ENCODE results near the gene GRIA4. TPM values are rescaled to one million over a fixed set of nuclear protein-coding genes. Genes with fewer than 3 reads are reported as not detected.
A peak's percentile ranks its signal among the peaks of the same experiment; 100 is the strongest.

Gene GRIA4
- total RNA-seq, 1 experiment from 2014 or later, result not detected

DNA sequence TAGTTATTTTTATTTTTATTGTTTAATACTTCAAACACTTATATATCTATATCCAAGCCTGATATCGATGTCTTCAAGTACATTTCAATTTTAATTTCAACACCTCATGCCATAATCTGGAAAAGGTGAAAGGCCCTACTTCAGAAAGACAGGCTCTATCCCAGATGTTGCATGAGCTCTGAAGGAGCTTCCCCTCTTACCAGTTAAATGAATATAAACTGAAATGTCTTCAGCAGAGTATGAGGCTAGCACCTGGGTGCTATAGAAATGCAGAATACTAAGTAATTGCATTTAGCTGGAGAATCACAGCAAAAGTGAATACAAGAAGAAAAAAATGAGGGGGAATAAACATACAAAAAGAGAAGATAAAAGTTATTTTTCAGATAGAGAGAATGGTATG lies 11.5 kb upstream of the GRIA4 start:
- Histone ChIP-seq H3K27me3 (replicated peaks; ENCODE audit: insufficient read depth, low read depth, low read length, poor library complexity) (peaks cover 12% of the 10 kb centered on the region), H3K36me3 (ENCODE audit: insufficient read depth, low read length, poor library complexity, severe bottlenecking) (no peaks in the 10 kb centered on the region), H3K27ac (ENCODE audit: low read depth, low read length, poor library complexity, severe bottlenecking) (no peak overlapping the region), H3K9me3 (ENCODE audit: low read depth, low read length, poor library complexity, severe bottlenecking) (no peaks in the 10 kb centered on the region), H3K4me1 (ENCODE audit: insufficient read depth, low read length, poor library complexity, severe bottlenecking) (no peaks in the 10 kb centered on the region), H3K4me3 (ENCODE audit: low read depth, low read length, poor library complexity, severe bottlenecking) (no peak overlapping the region)
- ChIA-PET POLR2A (ENCODE audit: low non-redundant PET) (no interaction called here), CTCF (no interaction called here)
- intact Hi-C loops (cut with micrococcal nuclease; ENCODE audit: unreplicated experiment), result no loop called here
- TF ChIP-seq, protein P1, sequence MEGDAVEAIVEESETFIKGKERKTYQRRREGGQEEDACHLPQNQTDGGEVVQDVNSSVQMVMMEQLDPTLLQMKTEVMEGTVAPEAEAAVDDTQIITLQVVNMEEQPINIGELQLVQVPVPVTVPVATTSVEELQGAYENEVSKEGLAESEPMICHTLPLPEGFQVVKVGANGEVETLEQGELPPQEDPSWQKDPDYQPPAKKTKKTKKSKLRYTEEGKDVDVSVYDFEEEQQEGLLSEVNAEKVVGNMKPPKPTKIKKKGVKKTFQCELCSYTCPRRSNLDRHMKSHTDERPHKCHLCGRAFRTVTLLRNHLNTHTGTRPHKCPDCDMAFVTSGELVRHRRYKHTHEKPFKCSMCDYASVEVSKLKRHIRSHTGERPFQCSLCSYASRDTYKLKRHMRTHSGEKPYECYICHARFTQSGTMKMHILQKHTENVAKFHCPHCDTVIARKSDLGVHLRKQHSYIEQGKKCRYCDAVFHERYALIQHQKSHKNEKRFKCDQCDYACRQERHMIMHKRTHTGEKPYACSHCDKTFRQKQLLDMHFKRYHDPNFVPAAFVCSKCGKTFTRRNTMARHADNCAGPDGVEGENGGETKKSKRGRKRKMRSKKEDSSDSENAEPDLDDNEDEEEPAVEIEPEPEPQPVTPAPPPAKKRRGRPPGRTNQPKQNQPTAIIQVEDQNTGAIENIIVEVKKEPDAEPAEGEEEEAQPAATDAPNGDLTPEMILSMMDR (conservative IDR thresholded peaks at IDR 0.05; ENCODE audit: low read depth, low read length), result no peak
- TF ChIP-seq EZH2 (IDR thresholded peaks at IDR 0.05; ENCODE audit: borderline replicate concordance, low read depth, low read length, poor library complexity, severe bottlenecking), result no peak
- no TSS peak for BruUV-seq (replicated peaks)
- no peak for DNase-seq (ENCODE audit: low spot score)

DNA sequence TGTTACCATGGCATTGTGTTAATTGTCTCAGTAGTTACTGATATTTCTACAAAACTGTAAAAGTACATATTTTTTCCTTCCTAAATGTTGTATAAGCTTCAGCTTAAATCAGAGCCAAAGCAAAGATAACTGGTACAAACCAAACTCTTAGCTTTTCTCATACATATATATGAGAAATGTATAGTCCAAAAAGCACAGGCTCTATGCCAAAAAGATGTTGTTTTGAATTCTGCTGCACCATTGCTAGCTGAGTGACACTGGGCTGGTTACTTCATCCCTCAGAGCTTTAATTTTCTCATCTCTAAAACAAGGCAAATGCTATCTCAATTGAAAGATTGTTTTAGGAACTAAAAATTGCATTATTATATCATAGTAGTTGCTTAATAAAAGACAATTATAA lies 6.7 kb upstream of the GRIA4 start:
- H3K4me1 ChIP-seq (ENCODE audit: insufficient read depth, low read length, poor library complexity, severe bottlenecking), result no peaks in the 10 kb centered on the region
- CTCF ChIA-PET, result no interaction called here
- no peak for TF ChIP-seq EZH2 (IDR thresholded peaks at IDR 0.05; ENCODE audit: borderline replicate concordance, low read depth, low read length, poor library complexity, severe bottlenecking)
- TF ChIP-seq, protein P1 (conservative IDR thresholded peaks at IDR 0.05; ENCODE audit: low read depth, low read length), result no peak
- intact Hi-C loops (cut with micrococcal nuclease; ENCODE audit: unreplicated experiment), result no loop called here
- H3K27me3 ChIP-seq (replicated peaks; ENCODE audit: insufficient read depth, low read depth, low read length, poor library complexity), result peaks cover 30% of the 10 kb centered on the region
- no peaks in the 10 kb centered on the region for H3K9me3 ChIP-seq (ENCODE audit: low read depth, low read length, poor library complexity, severe bottlenecking)
- no peak overlapping the region for H3K4me3 ChIP-seq (ENCODE audit: low read depth, low read length, poor library complexity, severe bottlenecking)
- no peaks in the 10 kb centered on the region for H3K36me3 ChIP-seq (ENCODE audit: insufficient read depth, low read length, poor library complexity, severe bottlenecking)
- no peak overlapping the region for H3K27ac ChIP-seq (ENCODE audit: low read depth, low read length, poor library complexity, severe bottlenecking)
- POLR2A ChIA-PET (ENCODE audit: low non-redundant PET), result no interaction called here
- no TSS peak for BruUV-seq (replicated peaks)
- no peak for DNase-seq (ENCODE audit: low spot score)

DNA sequence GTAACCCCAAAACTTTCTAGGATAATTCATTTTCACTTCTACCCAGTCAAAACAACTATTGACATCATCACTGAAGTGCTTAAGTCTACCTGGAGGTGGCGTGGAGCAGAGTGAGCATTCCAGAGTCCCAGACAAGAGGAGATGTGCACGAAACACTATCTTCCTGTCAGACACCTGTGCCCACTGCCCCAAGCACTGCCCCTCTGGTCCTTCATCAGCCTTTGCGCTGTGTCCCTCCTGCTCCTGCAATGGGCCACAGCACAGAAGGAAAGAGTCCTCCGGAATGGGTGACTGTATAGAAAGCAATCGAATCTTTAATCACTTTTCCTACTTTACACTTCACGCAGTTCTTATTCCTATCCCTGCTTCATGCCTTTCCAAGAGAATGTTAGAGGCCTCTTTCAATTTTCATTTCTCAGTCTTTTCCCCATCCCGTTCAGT lies 512 bp upstream of the GRIA4 start:
- ChIA-PET CTCF (no interaction called here), POLR2A (ENCODE audit: low non-redundant PET) (no interaction called here)
- intact Hi-C loops (cut with micrococcal nuclease; ENCODE audit: unreplicated experiment), result no loop called here
- Histone ChIP-seq H3K9me3 (ENCODE audit: low read depth, low read length, poor library complexity, severe bottlenecking) (no peaks in the 10 kb centered on the region), H3K36me3 (ENCODE audit: insufficient read depth, low read length, poor library complexity, severe bottlenecking) (no peaks in the 10 kb centered on the region), H3K4me3 (ENCODE audit: low read depth, low read length, poor library complexity, severe bottlenecking) (no peak overlapping the region), H3K27me3 (replicated peaks; ENCODE audit: insufficient read depth, low read depth, low read length, poor library complexity) (peaks cover 84% of the 10 kb centered on the region), H3K27ac (ENCODE audit: low read depth, low read length, poor library complexity, severe bottlenecking) (no peak overlapping the region), H3K4me1 (ENCODE audit: insufficient read depth, low read length, poor library complexity, severe bottlenecking) (peaks cover 6% of the 10 kb centered on the region)
- DNase-seq (ENCODE audit: low spot score), result peak; percentile 34
- TF ChIP-seq, protein P1 (conservative IDR thresholded peaks at IDR 0.05; ENCODE audit: low read depth, low read length), result peak; percentile 54; the same call in 1 of the 2 replicates
- no peak for TF ChIP-seq EZH2 (IDR thresholded peaks at IDR 0.05; ENCODE audit: borderline replicate concordance, low read depth, low read length, poor library complexity, severe bottlenecking)
- no TSS peak for BruUV-seq (replicated peaks)

Data from A673 (cell line).